Gastrocnemius medialis (tissue), 4 donors: ENCODE data around the gene CD37. TPM values are rescaled to one million over a fixed set of nuclear protein-coding genes. Genes with fewer than 3 reads are reported as not detected.
"Not testable (repeated sequence)": the region's sequence is repeated elsewhere in the genome, so short reads cannot be mapped to it uniquely, and the experiment has no call there.

Experiments
- ATAC-seq, 2 donors: fragments of 150-250 bp; one replicate each; pipeline ENCODE4 v1.9.1; 2016
- DNase-seq, 2 donors: peaks; one replicate each; pipeline ENCODE4 v3.0.0-alpha.2; 2019
- H3K27ac ChIP-seq, 4 donors: fragments of 200-600 bp; sonication (generic); 1 replicate in 1 of 4; 2 replicates in 3 of 4; pipeline ENCODE4 v1.5.1; 2016 to 2018; ENCODE audit warnings: mild to moderate bottlenecking in 2 of 4, moderate library complexity in 1 of 4
- H3K27me3 ChIP-seq, 3 donors: fragments of 200-600 bp; sonication (generic) in 2 of 3; 1 replicate in 1 of 3; 2 replicates in 2 of 3; pipeline versions ENCODE4 v1.5.1 to v1.6.0; 2016 to 2019; ENCODE audit warnings: mild to moderate bottlenecking in 1 of 3, moderate library complexity in 1 of 3
- H3K36me3 ChIP-seq, 2 donors: fragments of 200-600 bp; sonication (generic) in 1 of 2; one replicate each; pipeline ENCODE4 v1.5.1; 2017 to 2018
- H3K4me1 ChIP-seq, 2 donors: fragments of 200-600 bp; sonication (generic) in 1 of 2; one replicate each; pipeline ENCODE4 v1.5.1; 2016 to 2017; ENCODE audit warnings: mild to moderate bottlenecking in 2 of 2
- H3K4me3 ChIP-seq, 4 donors: fragments of 200-600 bp; sonication (generic) in 3 of 4; 1 replicate in 1 of 4; 2 replicates in 3 of 4; pipeline ENCODE4 v1.5.1; 2016 to 2019; ENCODE audit warnings: mild to moderate bottlenecking in 2 of 4
- H3K9me3 ChIP-seq, 3 donors: fragments of 200-600 bp; sonication (generic) in 2 of 3; 1 replicate in 1 of 3; 2 replicates in 2 of 3; pipeline ENCODE4 v1.5.1; 2016 to 2019
- POLR2A ChIP-seq, 2 donors: fragments of 450-650 bp; IDR thresholded peaks; one replicate each; pipeline ENCODE4 v1.6.1; 2017; ENCODE audit warnings: antibody characterized with exemption in 2 of 2, mild to moderate bottlenecking in 2 of 2, moderate library complexity in 2 of 2
- in situ Hi-C, 4 donors: fragments of 200-750 bp; cut with MboI; loops; one replicate each; pipeline versions ENCODE4 v1.15.0 to v1.8.0; 2017; ENCODE audit warnings: low sequenced_read_pairs in 4 of 4
- intact Hi-C: fragments of 100-400 bp; cut with DNase I; formaldehyde crosslinking; loops from one replicate; pipeline ENCODE4 v1.15.1; 2023; ENCODE audit warnings: low total_unique reads
- total RNA-seq, 4 donors: library from RNA; depleted of rRNA; stranded (reverse); fragments of >200 nt; gene quantifications; one replicate each; pipeline versions ENCODE4 v1.1.0 to v1.2.3, GENCODE V29; 2016
- TF ChIP-seq, protein P1 (sequence below), 5 experiments: fragments of 450-650 bp in 3 of 5; fragments of 200-600 bp in 2 of 5; sonication (generic) in 2 of 5; IDR thresholded peaks in 4 of 5; conservative IDR thresholded peaks in 1 of 5; 1 replicate in 4 of 5; 2 replicates in 1 of 5; pipeline ENCODE4 v1.5.1; 2016 to 2019; ENCODE audit warnings: antibody characterized with exemption in 5 of 5, mild to moderate bottlenecking in 3 of 5, moderate library complexity in 3 of 5

The CD37 gene
- total RNA-seq, 4 donors from 2014 or later, result 1.6 to 8.5 (median 2.3) TPM

DNA sequence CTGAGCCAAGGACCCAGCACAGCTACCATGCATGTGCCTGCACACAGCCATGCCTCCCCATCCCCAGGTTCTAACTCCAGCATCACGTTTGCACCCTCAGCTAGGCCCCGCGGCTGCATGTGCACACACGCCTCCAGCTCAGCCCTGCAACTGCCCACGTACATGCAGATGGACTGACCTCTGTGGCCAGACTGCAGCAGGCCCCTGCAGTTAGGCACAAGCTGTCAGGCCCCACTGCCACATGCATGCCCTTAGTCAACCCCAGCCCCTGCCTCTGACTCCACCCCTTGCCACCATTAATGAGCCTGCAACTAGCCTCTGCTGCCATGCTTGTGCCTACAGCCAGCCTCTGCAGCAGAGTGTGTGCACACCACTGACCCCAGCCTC is 33.3 kb upstream of the CD37 start:
- no peak for ATAC-seq
- in situ Hi-C loops, result no loop called here
- H3K27me3 ChIP-seq, result no peaks in the 10 kb centered on the region
- no peaks in the 10 kb centered on the region for H3K9me3 ChIP-seq
- no peak for TF ChIP-seq POLR2A (IDR thresholded peaks at IDR 0.05)
- TF ChIP-seq, protein P1, sequence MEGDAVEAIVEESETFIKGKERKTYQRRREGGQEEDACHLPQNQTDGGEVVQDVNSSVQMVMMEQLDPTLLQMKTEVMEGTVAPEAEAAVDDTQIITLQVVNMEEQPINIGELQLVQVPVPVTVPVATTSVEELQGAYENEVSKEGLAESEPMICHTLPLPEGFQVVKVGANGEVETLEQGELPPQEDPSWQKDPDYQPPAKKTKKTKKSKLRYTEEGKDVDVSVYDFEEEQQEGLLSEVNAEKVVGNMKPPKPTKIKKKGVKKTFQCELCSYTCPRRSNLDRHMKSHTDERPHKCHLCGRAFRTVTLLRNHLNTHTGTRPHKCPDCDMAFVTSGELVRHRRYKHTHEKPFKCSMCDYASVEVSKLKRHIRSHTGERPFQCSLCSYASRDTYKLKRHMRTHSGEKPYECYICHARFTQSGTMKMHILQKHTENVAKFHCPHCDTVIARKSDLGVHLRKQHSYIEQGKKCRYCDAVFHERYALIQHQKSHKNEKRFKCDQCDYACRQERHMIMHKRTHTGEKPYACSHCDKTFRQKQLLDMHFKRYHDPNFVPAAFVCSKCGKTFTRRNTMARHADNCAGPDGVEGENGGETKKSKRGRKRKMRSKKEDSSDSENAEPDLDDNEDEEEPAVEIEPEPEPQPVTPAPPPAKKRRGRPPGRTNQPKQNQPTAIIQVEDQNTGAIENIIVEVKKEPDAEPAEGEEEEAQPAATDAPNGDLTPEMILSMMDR (IDR thresholded peaks at IDR 0.05 in 4 of 5, conservative IDR thresholded peaks at IDR 0.05 in 1 of 5), result no peak
- no peak overlapping the region for H3K27ac ChIP-seq
- DNase-seq, result no peak
- H3K36me3 ChIP-seq, result no peaks in the 10 kb centered on the region
- H3K4me1 ChIP-seq, result no peaks in the 10 kb centered on the region
- intact Hi-C loops, result loop anchor here (1.0 kb wide), 1 partner anchor 76 kb away; no protein-coding TSS in a partner anchor
- no peak overlapping the region for H3K4me3 ChIP-seq

DNA sequence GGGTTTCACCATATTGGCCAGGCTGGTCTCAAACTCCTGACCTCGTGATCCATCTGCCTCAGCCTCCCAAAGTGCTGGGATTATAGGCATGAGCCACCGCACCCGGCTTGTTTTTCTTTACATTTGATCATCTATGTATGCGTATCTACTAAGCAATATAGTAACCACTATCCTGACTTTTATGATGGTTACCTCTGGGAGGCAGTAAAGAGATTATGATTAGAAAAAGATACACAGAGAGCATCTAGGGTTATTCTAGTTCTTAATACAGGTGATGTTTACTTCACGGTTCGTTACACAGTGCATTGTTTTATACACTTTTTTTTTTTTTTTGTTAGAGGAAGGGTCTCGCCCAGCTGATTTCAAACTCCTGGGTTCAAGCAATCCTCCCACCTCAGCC is 28.5 kb upstream of the CD37 start:
- in situ Hi-C loops, intact Hi-C loops, ATAC-seq: not testable (repeated sequence)

DNA sequence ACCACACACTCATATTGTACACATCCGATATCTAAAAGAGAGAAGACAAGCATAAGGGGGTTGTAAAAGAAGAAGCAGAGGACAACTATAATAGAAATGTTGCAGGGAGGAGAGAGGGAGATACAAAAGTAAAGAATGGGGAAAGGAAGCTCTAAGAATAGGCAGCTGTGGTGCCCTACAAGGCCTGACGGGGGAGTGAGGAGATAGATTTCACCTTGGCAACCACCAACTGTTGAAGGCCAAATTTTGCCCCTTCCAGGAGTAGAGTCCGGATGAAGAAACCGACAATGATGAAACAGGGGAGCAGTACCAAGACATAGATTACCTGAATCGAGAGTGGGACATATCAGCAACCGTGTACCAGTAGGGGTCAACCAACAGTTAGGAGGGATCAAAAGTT is 26.1 kb upstream of the CD37 start:
- intact Hi-C loops, result no loop called here
- no peaks in the 10 kb centered on the region for H3K9me3 ChIP-seq
- no peak for DNase-seq
- H3K27ac ChIP-seq, result no peak overlapping the region
- no peak for ATAC-seq
- no peaks in the 10 kb centered on the region for H3K4me1 ChIP-seq
- no peak overlapping the region for H3K4me3 ChIP-seq
- H3K27me3 ChIP-seq, result no peaks in the 10 kb centered on the region
- no peak for TF ChIP-seq POLR2A (IDR thresholded peaks at IDR 0.05)
- TF ChIP-seq, protein P1 (IDR thresholded peaks at IDR 0.05 in 4 of 5, conservative IDR thresholded peaks at IDR 0.05 in 1 of 5), result no peak
- no peaks in the 10 kb centered on the region for H3K36me3 ChIP-seq
- in situ Hi-C loops, result no loop called here

More for the DNA sequence above, 28.5 kb upstream of the CD37 start:
- DNase-seq, H3K27ac ChIP-seq, H3K4me1 ChIP-seq, H3K9me3 ChIP-seq, H3K4me3 ChIP-seq, H3K36me3 ChIP-seq, H3K27me3 ChIP-seq: not testable (repeated sequence)

DNA sequence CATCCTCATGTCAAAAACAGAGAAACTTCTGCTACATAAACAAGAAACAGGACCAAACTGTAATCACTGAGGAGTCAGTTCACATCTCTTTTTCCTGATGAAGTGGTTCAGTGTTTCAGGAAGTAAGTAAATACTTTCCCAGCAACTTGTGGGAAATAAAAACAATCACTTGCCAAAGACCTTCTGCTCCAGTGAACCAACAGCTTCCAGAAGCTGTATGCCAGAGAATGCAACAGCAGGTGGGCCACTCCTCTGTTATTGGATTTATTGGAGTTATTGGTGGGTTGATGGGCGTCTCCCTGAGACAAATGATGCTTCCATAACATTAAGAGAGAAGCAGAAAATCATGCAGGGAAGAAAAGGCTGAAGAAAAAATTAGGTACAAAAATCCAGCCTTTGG is 20.1 kb upstream of the CD37 start:
- Histone ChIP-seq H3K27ac (no peak overlapping the region), H3K4me1 (peaks cover 0 to 5% of the 10 kb centered on the region in 2 donors), H3K9me3 (peaks cover 0 to 4% (median 0%) of the 10 kb centered on the region in 3 donors), H3K4me3 (no peak overlapping the region), H3K36me3 (no peaks in the 10 kb centered on the region), H3K27me3 (no peaks in the 10 kb centered on the region)
- in situ Hi-C loops (no loop called here), intact Hi-C loops (no loop called here)
- DNase-seq (no peak), ATAC-seq (no peak)
- TF ChIP-seq POLR2A (IDR thresholded peaks at IDR 0.05), result no peak
- TF ChIP-seq, protein P1 (IDR thresholded peaks at IDR 0.05 in 4 of 5, conservative IDR thresholded peaks at IDR 0.05 in 1 of 5), result no peak

DNA sequence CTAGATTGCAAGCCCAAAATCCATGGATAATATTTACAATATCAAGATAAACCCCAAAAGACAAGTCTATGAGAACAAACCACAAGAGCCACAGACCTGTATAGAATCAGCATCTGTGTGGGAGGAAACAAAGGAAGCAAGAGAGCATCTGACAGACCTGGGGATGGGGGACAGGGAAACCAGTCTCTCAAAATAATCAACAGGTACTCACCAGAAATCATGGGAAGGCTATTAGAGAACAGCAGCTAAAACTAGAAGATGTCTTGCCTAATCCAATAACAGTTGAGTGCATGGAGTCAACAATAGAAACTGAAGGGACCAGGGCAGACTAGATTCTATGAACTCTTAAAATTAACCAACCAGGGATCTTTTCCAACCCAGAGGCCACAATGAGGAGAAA is 18.9 kb upstream of the CD37 start:
- ATAC-seq (no peak), DNase-seq (no peak)
- Histone ChIP-seq H3K36me3 (no peaks in the 10 kb centered on the region), H3K9me3 (peaks cover 0 to 4% (median 0%) of the 10 kb centered on the region in 3 donors), H3K4me3 (no peak overlapping the region), H3K27ac (no peak overlapping the region), H3K4me1 (peaks cover 0 to 5% of the 10 kb centered on the region in 2 donors), H3K27me3 (no peaks in the 10 kb centered on the region)
- TF ChIP-seq POLR2A (IDR thresholded peaks at IDR 0.05), result no peak
- TF ChIP-seq, protein P1 (IDR thresholded peaks at IDR 0.05 in 4 of 5, conservative IDR thresholded peaks at IDR 0.05 in 1 of 5), result no peak
- intact Hi-C loops (no loop called here), in situ Hi-C loops (no loop called here)
